ENCODE data around the gene OR1F1. TPM values are rescaled to one million over a fixed set of nuclear protein-coding genes. Genes with fewer than 3 reads are reported as not detected.

OR1F1 gene
- polyA plus RNA-seq, 1 of the 3 experiments (the other 2 are of a cell fraction): 0.71 TPM

DNA sequence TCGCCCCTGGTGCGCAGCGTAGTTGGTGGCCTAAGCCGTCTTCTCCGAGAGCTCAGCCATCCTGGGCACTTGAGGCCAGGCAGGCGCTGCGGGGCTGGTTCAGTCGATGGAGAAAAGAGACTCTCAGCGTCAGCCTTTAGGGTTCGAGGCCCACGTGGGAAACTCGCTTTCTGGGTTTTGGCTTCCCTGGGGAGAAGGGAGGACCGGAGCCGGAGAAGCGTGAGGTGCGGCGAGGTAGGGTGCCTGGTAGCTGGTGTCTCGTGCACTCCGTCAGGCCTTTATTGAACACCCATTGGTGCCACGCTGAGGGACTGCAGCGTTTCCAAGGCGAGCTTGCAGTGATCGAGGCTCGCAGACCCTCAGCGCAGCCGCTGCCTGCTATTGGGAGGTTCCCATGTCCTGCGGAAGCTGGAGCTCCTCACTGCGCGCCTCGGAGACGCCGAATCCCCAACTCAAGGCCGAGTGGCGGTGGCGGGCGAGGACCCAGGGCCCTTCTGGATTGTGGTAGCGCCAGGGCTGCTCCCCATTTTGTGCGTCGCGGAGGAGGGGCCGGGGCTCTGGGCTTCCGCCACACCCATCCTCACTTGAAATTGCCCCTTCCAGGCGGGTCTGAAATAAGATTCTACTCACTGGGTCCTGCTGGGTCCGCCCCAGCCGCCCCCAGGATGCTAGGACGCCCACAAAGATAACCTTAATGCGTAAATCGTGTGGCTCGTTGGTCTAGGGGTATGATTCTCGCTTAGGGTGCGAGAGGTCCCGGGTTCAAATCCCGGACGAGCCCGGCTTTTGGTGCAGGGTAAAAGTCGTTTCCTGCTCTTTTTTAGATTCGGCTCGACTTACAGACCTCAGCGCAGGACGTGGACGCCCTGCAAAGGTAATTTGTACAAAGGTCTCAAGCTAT is 1.2 kb downstream of the OR1F1 start (continued):
- TF ChIP-seq, protein P1, sequence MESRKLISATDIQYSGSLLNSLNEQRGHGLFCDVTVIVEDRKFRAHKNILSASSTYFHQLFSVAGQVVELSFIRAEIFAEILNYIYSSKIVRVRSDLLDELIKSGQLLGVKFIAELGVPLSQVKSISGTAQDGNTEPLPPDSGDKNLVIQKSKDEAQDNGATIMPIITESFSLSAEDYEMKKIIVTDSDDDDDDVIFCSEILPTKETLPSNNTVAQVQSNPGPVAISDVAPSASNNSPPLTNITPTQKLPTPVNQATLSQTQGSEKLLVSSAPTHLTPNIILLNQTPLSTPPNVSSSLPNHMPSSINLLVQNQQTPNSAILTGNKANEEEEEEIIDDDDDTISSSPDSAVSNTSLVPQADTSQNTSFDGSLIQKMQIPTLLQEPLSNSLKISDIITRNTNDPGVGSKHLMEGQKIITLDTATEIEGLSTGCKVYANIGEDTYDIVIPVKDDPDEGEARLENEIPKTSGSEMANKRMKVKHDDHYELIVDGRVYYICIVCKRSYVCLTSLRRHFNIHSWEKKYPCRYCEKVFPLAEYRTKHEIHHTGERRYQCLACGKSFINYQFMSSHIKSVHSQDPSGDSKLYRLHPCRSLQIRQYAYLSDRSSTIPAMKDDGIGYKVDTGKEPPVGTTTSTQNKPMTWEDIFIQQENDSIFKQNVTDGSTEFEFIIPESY (IDR thresholded peaks at IDR 0.05; ENCODE audit: borderline replicate concordance, low read depth): 0 out of 2 replicates have a peak, but pooled peaks have one; percentile 36
- TF ChIP-seq TCF12 (IDR thresholded peaks at IDR 0.05) (no peak), MEF2A (IDR thresholded peaks at IDR 0.05; ENCODE audit: borderline replicate concordance, low read depth) (no peak)
- TF ChIP-seq, protein P2, sequence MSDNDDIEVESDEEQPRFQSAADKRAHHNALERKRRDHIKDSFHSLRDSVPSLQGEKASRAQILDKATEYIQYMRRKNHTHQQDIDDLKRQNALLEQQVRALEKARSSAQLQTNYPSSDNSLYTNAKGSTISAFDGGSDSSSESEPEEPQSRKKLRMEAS (IDR thresholded peaks at IDR 0.05; ENCODE audit: low read depth): peak; percentile 73

DNA sequence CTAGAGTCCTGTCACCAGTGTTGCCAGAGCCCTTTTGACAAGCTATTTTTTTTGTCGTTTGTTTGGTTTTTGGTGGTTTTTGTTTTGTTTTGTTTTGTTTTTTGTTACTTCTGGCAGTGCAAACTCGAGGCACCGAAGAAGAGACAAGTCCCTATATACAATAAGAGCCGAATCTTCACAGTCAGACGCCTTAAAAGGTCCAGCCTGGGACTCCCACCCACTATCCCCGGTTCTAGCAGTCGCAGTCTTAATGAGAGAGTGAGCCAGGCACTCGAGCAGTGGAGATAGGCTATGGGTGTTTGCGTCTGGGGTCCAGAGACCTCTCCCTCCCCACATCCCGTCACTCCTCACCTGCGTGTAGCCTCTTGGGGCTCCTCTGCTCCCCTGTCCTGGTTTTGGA is 1.9 kb downstream of the OR1F1 start:
- Histone ChIP-seq H3K4me2 (peak overlapping the region; percentile 79), H3K4me1 (ENCODE audit: control insufficient read depth in 1 of 2, insufficient read depth in 2 of 2, low read depth in 1 of 2, low read length in 1 of 2) (peaks cover 0 to 8% of the 10 kb centered on the region in 2 experiments; a peak in 2 of 4 replicates), H4K20me1 (ENCODE audit: insufficient read depth) (no peaks in the 10 kb centered on the region), H3K9me2 (no peaks in the 10 kb centered on the region), H3F3A (replicated peaks; ENCODE audit: insufficient read depth) (peaks cover 12% of the 10 kb centered on the region), H2AFZ (ENCODE audit: low read depth) (peak overlapping the region; percentile 100; the same call in 1 of the 2 replicates), H3K36me3 (replicated peaks in 1 of 2; ENCODE audit: control insufficient read depth in 1 of 2, insufficient read depth in 2 of 2, low read length in 1 of 2) (no peaks in the 10 kb centered on the region), H3K4me3 (ENCODE audit: low read depth in 2 of 2, low read length in 1 of 2) (peak overlapping the region; percentile 63 to 90; a peak in 2 of 4 replicates), H3K27me3 (ENCODE audit: insufficient read depth) (peaks cover 15% of the 10 kb centered on the region), H3K9me3 (no peaks in the 10 kb centered on the region), H3K27ac (ENCODE audit: low read depth in 2 of 2, low read length in 1 of 2) (no peak overlapping the region), H3K9ac (no peak overlapping the region), H3K79me2 (ENCODE audit: insufficient read depth) (no peaks in the 10 kb centered on the region)
- DNase-seq: no peak
- ChIA-PET CTCF (interaction anchor here (1.6 kb wide), 1 partner anchor 40 kb away, joined by 5 read pairs; no protein-coding TSS in a partner anchor), POLR2A (interaction anchor here (1.0 kb wide), 1 partner anchor 44 kb away, joined by 5 read pairs; no protein-coding TSS in a partner anchor)
- 12% methylated on average over 11 of the region's 11 CpGs for WGBS (ENCODE audit: low lambda C conversion rate)
- TF ChIP-seq FOSL2 (IDR thresholded peaks at IDR 0.05; ENCODE audit: borderline replicate concordance, low read depth) (no peak), GATA2 (CRISPR knock-in tag; IDR thresholded peaks at IDR 0.05) (no peak), FOXJ3 (CRISPR knock-in tag; IDR thresholded peaks at IDR 0.05) (no peak), TCF12 (IDR thresholded peaks at IDR 0.05) (no peak), EP300 (IDR thresholded peaks at IDR 0.05; ENCODE audit: borderline replicate concordance in 1 of 2, low read depth in 1 of 2, low read length in 1 of 2) (no peak), RAD21 (IDR thresholded peaks at IDR 0.05; ENCODE audit: low read length) (no peak), SIN3A (IDR thresholded peaks at IDR 0.05; ENCODE audit: borderline replicate concordance, low read depth, low read length) (no peak), JUND (IDR thresholded peaks at IDR 0.05) (no peak), ELF1 (IDR thresholded peaks at IDR 0.05) (no peak), CHD2 (IDR thresholded peaks at IDR 0.05; ENCODE audit: low read length, partially characterized antibody) (no peak), NFIC (IDR thresholded peaks at IDR 0.05; ENCODE audit: borderline replicate concordance) (no peak)
- TF ChIP-seq, protein P3, sequence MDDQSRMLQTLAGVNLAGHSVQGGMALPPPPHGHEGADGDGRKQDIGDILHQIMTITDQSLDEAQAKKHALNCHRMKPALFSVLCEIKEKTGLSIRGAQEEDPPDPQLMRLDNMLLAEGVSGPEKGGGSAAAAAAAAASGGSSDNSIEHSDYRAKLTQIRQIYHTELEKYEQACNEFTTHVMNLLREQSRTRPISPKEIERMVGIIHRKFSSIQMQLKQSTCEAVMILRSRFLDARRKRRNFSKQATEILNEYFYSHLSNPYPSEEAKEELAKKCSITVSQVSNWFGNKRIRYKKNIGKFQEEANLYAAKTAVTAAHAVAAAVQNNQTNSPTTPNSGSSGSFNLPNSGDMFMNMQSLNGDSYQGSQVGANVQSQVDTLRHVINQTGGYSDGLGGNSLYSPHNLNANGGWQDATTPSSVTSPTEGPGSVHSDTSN (IDR thresholded peaks at IDR 0.05): no peak
- TF ChIP-seq, protein P4, sequence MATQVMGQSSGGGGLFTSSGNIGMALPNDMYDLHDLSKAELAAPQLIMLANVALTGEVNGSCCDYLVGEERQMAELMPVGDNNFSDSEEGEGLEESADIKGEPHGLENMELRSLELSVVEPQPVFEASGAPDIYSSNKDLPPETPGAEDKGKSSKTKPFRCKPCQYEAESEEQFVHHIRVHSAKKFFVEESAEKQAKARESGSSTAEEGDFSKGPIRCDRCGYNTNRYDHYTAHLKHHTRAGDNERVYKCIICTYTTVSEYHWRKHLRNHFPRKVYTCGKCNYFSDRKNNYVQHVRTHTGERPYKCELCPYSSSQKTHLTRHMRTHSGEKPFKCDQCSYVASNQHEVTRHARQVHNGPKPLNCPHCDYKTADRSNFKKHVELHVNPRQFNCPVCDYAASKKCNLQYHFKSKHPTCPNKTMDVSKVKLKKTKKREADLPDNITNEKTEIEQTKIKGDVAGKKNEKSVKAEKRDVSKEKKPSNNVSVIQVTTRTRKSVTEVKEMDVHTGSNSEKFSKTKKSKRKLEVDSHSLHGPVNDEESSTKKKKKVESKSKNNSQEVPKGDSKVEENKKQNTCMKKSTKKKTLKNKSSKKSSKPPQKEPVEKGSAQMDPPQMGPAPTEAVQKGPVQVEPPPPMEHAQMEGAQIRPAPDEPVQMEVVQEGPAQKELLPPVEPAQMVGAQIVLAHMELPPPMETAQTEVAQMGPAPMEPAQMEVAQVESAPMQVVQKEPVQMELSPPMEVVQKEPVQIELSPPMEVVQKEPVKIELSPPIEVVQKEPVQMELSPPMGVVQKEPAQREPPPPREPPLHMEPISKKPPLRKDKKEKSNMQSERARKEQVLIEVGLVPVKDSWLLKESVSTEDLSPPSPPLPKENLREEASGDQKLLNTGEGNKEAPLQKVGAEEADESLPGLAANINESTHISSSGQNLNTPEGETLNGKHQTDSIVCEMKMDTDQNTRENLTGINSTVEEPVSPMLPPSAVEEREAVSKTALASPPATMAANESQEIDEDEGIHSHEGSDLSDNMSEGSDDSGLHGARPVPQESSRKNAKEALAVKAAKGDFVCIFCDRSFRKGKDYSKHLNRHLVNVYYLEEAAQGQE (IDR thresholded peaks at IDR 0.05; ENCODE audit: low read depth, low read length): no peak
- TF ChIP-seq, protein P5, sequence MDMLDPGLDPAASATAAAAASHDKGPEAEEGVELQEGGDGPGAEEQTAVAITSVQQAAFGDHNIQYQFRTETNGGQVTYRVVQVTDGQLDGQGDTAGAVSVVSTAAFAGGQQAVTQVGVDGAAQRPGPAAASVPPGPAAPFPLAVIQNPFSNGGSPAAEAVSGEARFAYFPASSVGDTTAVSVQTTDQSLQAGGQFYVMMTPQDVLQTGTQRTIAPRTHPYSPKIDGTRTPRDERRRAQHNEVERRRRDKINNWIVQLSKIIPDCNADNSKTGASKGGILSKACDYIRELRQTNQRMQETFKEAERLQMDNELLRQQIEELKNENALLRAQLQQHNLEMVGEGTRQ (IDR thresholded peaks at IDR 0.05; ENCODE audit: borderline replicate concordance, low read depth, low read length): no peak
- TF ChIP-seq, protein P6, sequence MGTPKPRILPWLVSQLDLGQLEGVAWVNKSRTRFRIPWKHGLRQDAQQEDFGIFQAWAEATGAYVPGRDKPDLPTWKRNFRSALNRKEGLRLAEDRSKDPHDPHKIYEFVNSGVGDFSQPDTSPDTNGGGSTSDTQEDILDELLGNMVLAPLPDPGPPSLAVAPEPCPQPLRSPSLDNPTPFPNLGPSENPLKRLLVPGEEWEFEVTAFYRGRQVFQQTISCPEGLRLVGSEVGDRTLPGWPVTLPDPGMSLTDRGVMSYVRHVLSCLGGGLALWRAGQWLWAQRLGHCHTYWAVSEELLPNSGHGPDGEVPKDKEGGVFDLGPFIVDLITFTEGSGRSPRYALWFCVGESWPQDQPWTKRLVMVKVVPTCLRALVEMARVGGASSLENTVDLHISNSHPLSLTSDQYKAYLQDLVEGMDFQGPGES (IDR thresholded peaks at IDR 0.05; ENCODE audit: low read depth, low read length): no peak
- TF ChIP-seq, protein P1 (IDR thresholded peaks at IDR 0.05; ENCODE audit: borderline replicate concordance, low read depth): no peak
